ENCODE measurements around the gene PPTC7.

- TF ChIP-seq POLR2AphosphoS5 (IDR thresholded peaks at IDR 0.05) (peak in 1 of 3 donors; percentile 38), POLR2A (IDR thresholded peaks at IDR 0.05) (no peak), CTCF (IDR thresholded peaks at IDR 0.05) (no peak)
Observed at GRCh38 chr12:110563702-110564470, 19.2 kb downstream of the PPTC7 start.

All from transverse colon (tissue), 4 donors.